HEK293T (cell line): ENCODE measurements around the gene TRAF3.
"Not testable (repeated sequence)": the region's sequence is repeated elsewhere in the genome, so short reads cannot be mapped to it uniquely, and the experiment has no call there.

ENCODE experiments used
- CTCF ChIA-PET: fragments of 350-600 bp; formaldehyde crosslinking; extraction: SDS; loops from one replicate; lab custom pipeline; 2021; ENCODE audit warnings: antibody characterized with exemption, inconsistent platforms; lab: Yijun Ruan, JAX
- POLR2A ChIA-PET: fragments of 350-600 bp; formaldehyde crosslinking; extraction: SDS; loops from one replicate; lab custom pipeline; 2020; ENCODE audit warnings: antibody characterized with exemption, inconsistent platforms; lab: Yijun Ruan, JAX
- DNase-seq: peaks from one replicate; pipeline ENCODE4 v3.0.0; 2012; ENCODE audit warnings: mixed read lengths; ENCODE audit errors: extremely low spot score
- ARNT ChIP-seq: fragments of 450-650 bp; IDR thresholded peaks from 2 replicates; pipeline ENCODE4 v1.6.1; 2017; ENCODE audit warnings: mild to moderate bottlenecking
- BHLHE40 ChIP-seq: fragments of 450-650 bp; IDR thresholded peaks from 2 replicates; pipeline ENCODE4 v1.6.1; 2016; ENCODE audit warnings: mild to moderate bottlenecking, moderate library complexity, borderline replicate concordance
- CTBP1 ChIP-seq: fragments of 450-650 bp; IDR thresholded peaks from 2 replicates; pipeline ENCODE4 v1.6.1; 2016; ENCODE audit warnings: borderline replicate concordance
- ELF4 ChIP-seq: fragments of 450-650 bp; IDR thresholded peaks from 2 replicates; pipeline ENCODE4 v1.6.1; 2017; ENCODE audit warnings: antibody characterized with exemption
- FOXA1 ChIP-seq: fragments of 450-650 bp; IDR thresholded peaks from 2 replicates; pipeline ENCODE4 v1.6.1; 2016; ENCODE audit warnings: mild to moderate bottlenecking
- FOXK2 ChIP-seq: fragments of 450-650 bp; IDR thresholded peaks from 2 replicates; pipeline ENCODE4 v1.6.1; 2016; ENCODE audit warnings: mild to moderate bottlenecking
- FOXM1 ChIP-seq: fragments of 450-650 bp; IDR thresholded peaks from 2 replicates; pipeline ENCODE4 v1.6.1; 2017; ENCODE audit warnings: mild to moderate bottlenecking, borderline replicate concordance
- HDGF ChIP-seq: fragments of 450-650 bp; IDR thresholded peaks from 2 replicates; pipeline ENCODE4 v1.6.1; 2017; ENCODE audit warnings: antibody characterized with exemption, borderline replicate concordance
- L3MBTL2 ChIP-seq: fragments of 450-650 bp; conservative IDR thresholded peaks from 2 replicates; pipeline ENCODE4 v1.6.1; 2016; ENCODE audit warnings: mild to moderate bottlenecking
- LEF1 ChIP-seq: fragments of 450-650 bp; IDR thresholded peaks from 2 replicates; pipeline ENCODE4 v1.6.1; 2017; ENCODE audit warnings: mild to moderate bottlenecking, borderline replicate concordance
- NFRKB ChIP-seq: fragments of 450-650 bp; IDR thresholded peaks from 2 replicates; pipeline ENCODE4 v1.6.1; 2016; ENCODE audit warnings: mild to moderate bottlenecking, moderate library complexity
- SP1 ChIP-seq: fragments of 450-650 bp; IDR thresholded peaks from 2 replicates; pipeline ENCODE4 v1.6.1; 2017
- SUZ12 ChIP-seq: fragments of 450-650 bp; IDR thresholded peaks from 2 replicates; pipeline ENCODE4 v1.6.1; 2016; ENCODE audit warnings: mild to moderate bottlenecking
- TARDBP ChIP-seq: fragments of 450-650 bp; IDR thresholded peaks from 2 replicates; pipeline ENCODE4 v1.6.1; 2016
- ZNF384 ChIP-seq: fragments of 450-650 bp; IDR thresholded peaks from 2 replicates; pipeline ENCODE4 v1.6.1; 2016
- TF ChIP-seq, protein P1 (sequence below): fragments of 450-650 bp; IDR thresholded peaks from 2 replicates; pipeline ENCODE4 v1.6.1; 2016

Gene TRAF3

DNA sequence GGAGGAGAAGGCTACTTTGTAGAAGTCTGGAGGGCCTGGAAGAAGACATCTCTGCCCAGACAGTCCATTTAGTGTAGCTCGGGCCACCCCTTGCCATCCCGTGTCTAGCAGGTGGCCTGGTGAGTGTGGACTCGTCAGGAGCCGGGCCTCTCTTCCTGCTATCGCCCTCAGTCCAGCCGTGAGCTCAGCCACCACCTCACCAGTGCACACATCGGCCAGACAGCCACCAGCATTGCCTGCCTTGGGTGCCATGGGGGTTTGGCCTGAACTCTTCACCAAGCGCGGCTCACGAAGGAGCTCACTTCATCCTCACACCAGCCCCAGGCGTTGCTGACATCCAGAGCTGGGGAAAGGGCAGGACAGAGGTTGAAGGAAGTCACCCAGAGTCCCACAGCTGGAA is 19.6 kb upstream of the TRAF3 start:
- ChIA-PET POLR2A (interaction anchor here (1.0 kb wide), 1 partner anchor 9 kb away, joined by 3 read pairs; no protein-coding TSS in a partner anchor), CTCF (no interaction called here)
- no peak for TF ChIP-seq SUZ12
- no peak for TF ChIP-seq FOXA1
- TF ChIP-seq ARNT, result no peak
- TF ChIP-seq SP1, result no peak
- no peak for DNase-seq

DNA sequence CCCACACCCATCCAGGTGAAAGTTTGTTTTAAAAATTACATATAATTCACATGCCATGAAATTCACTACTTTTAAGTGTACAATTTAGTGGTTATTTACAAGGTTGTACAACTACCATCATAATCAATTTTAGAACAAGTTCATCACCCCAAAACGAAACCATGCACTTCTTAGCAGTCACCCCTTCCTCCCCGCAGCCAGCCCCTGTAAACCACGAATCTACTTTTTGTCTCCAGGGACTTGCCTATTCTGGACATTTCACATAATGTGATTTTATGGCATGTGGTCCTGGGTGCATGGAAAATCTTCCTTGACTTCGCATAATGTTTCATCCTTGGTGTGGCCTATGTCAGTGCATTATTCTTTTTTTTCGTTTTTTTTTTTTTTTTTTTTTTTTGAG is 19.2 kb upstream of the TRAF3 start:
- POLR2A ChIA-PET, result interaction anchor here (1.0 kb wide), 1 partner anchor 9 kb away, joined by 3 read pairs; no protein-coding TSS in a partner anchor
- TF ChIP-seq LEF1 (no peak), TARDBP (no peak), ARNT (no peak), CTBP1 (no peak), ZNF384 (no peak), L3MBTL2 (no peak), HDGF (no peak), NFRKB (no peak), BHLHE40 (no peak), SUZ12 (no peak), ELF4 (no peak), SP1 (no peak), FOXM1 (no peak), FOXK2 (no peak), FOXA1 (no peak)
- TF ChIP-seq, protein P1, sequence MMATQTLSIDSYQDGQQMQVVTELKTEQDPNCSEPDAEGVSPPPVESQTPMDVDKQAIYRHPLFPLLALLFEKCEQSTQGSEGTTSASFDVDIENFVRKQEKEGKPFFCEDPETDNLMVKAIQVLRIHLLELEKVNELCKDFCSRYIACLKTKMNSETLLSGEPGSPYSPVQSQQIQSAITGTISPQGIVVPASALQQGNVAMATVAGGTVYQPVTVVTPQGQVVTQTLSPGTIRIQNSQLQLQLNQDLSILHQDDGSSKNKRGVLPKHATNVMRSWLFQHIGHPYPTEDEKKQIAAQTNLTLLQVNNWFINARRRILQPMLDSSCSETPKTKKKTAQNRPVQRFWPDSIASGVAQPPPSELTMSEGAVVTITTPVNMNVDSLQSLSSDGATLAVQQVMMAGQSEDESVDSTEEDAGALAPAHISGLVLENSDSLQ, result no peak
- DNase-seq, result no peak
- CTCF ChIA-PET, result no interaction called here

DNA sequence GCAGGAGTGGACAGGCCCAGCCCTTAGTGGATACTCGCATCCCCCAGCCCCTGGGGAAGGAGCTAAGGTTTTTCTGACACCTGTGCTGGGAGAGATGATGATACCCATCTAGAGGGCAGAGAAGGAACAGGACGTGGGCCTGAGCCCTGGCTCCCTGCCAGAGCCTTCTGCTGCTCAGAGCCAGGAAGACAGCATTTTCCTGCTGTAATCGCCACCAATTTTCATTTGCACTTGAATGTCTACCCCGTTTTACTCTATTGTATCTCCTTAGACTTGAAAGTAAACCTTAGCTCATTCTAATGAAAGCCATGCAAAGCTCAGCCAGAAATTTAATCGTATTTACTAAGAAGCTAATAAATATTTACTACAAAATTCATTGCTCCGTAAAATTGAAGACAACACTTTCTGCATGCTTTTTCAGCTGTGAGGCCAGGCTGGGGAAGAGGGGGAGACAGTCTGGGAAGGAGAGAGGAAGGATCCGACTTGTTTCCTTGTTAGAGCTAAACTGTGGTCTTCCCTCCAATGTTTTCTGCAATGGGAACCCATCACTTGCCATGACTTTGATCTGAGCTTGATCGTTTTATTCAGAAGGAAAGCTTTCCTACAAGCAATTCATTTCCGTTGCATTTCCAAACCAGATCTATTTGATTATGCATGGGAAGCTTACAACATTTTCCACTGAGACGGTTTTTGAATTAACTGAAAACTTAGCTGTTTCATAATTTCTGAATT is 17.6 kb upstream of the TRAF3 start:
- ChIA-PET POLR2A (no interaction called here), CTCF (interaction anchor here (0.6 to 1.4 kb wide), 4 partner anchors 13 to 155 kb away, joined by 3 to 5 read pairs (median 4); no protein-coding TSS in a partner anchor)
- no peak for DNase-seq
- TF ChIP-seq FOXK2 (no peak), FOXM1 (no peak), ZNF384 (no peak), FOXA1 (no peak), LEF1 (no peak), SUZ12 (no peak), NFRKB (no peak), ELF4 (no peak), CTBP1 (no peak), SP1 (no peak), BHLHE40 (no peak), L3MBTL2 (no peak), TARDBP (no peak), ARNT (no peak)

DNA sequence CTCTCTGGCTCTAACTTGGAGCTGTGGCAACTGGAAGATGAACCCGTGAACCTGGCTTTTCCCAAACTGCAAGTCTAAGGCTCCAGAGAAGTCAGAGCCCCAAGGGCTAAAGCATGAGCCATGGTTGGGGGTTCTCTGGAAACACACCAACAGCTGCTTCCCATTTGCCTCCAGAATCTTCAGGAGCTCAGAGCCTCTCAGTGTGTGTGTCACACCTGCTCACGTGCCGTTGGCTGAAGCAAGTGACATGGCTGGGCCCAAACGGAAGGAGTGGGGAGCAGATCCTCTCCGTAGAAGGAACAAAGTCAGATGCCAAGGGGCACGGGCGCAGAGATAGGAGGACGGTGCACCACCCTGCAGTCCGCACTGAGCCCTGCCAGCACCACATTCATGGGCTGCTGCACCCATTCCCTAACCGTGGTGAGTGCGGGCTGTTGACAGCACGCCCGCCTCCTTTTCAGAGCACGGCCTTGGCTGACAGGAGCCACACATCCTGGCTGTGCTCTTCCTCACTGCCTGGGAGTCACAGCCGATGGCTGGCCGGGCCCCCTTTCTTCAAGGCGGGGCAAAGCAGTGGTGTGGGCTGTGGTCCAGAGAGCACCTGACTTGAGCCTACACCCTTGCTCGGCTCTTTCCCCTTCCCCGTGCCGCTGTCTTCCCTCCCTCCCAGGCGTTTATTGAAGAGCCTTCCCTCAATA is 16.6 kb upstream of the TRAF3 start:
- ChIA-PET POLR2A (no interaction called here), CTCF (interaction anchor here (0.7 to 1.4 kb wide), 4 partner anchors 66 to 811 kb away, joined by 3 to 4 read pairs (median 4); no protein-coding TSS in a partner anchor)
- TF ChIP-seq ZNF384, result no peak
- TF ChIP-seq FOXA1, result no peak
- no peak for TF ChIP-seq SP1
- TF ChIP-seq ELF4, result no peak
- no peak for TF ChIP-seq BHLHE40
- TF ChIP-seq SUZ12, result no peak
- no peak for TF ChIP-seq TARDBP
- no peak for TF ChIP-seq ARNT
- no peak for TF ChIP-seq HDGF
- no peak for TF ChIP-seq LEF1
- TF ChIP-seq FOXM1, result no peak
- no peak for TF ChIP-seq FOXK2
- TF ChIP-seq NFRKB, result no peak
- no peak for TF ChIP-seq L3MBTL2
- no peak for TF ChIP-seq CTBP1
- TF ChIP-seq, protein P1, result no peak

DNA sequence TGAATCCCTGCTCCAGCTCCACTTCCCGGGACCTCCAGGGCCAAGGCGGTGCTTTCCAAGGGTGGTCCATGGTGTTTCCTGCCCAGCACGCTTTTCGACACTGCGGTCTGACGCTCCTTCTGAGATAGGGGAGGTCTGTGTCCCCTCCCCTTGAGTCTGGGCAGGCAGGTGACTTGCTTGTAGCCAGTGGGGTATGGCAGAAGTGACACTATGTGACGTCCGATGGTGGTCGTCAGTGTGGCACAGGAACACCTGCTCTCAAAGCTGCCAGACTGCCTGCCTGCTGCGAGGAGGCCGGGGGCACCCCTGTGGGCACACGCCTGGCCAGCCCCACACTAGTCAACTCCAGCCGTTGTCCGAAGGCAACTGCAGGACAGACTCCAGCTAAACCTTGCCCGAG is 16.0 kb upstream of the TRAF3 start:
- ChIA-PET CTCF (no interaction called here), POLR2A (no interaction called here)
- no peak for DNase-seq
- TF ChIP-seq ELF4, result no peak
- TF ChIP-seq SP1, result no peak
- TF ChIP-seq FOXA1, result no peak
- no peak for TF ChIP-seq SUZ12
- TF ChIP-seq BHLHE40, result no peak
- TF ChIP-seq ZNF384, result no peak

More for the DNA sequence above, 16.6 kb upstream of the TRAF3 start:
- DNase-seq, result no peak

DNA sequence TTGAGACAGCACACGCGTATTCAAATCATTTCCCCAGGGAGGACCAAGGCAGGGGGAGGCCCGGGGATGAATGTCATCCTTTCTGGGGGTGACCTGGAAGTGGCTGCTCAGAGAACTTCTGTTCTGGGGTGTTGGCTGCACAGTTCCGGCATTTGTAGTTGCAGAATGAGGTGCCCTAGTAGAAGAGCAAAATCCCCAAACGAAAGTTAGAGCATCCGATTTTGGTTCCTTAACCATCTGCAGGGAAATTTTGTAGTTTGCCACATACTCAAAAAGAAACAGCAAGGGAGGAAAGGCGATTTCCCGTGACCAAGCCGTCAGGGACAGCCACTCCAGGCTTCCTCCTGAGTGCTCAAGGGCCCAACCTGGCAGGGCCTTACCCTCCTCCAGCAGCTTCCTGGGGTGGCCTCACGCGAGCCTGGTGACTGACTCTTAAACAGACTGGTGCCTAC is 13.0 kb upstream of the TRAF3 start:
- DNase-seq, result no peak
- CTCF ChIA-PET, result no interaction called here
- POLR2A ChIA-PET, result no interaction called here
- TF ChIP-seq FOXM1 (no peak), ARNT (no peak), LEF1 (no peak), HDGF (no peak), FOXK2 (no peak), SUZ12 (no peak), L3MBTL2 (no peak)
- TF ChIP-seq, protein P1, result no peak

DNA sequence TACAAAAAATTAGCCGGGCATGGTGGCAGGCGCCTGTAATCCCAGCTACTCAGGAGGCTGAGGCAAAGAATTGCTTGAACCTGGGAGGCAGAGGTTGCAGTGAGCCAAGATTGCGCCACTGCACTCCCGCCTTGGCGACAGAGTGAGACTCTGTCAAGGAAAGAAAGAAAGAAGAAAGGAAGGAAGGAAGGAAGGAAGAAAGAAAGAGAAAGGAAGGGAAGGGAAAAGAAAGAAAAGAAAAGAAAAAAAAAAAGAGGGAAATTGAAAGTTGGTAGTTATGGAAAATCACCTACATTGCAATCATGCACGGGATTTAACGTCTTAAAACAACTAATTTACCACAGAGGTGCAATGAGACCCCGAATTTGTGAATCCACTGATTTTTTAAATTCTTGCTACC is 11.5 kb upstream of the TRAF3 start:
- not testable (repeated sequence) for DNase-seq

More for the DNA sequence above, 11.5 kb upstream of the TRAF3 start:
- POLR2A ChIA-PET, result not testable (repeated sequence)
- CTCF ChIA-PET, result interaction anchor here (0.6 kb wide), 2 partner anchors 138 to 804 kb away, joined by 3 to 5 read pairs; no protein-coding TSS in a partner anchor
